HG03521 (cell line): ENCODE data around the gene NCOA1.

Source experiments
- ATAC-seq: cut with Tn5 transposase; IDR thresholded peaks from one replicate; pipeline ENCODE4 v1.9.1; 2021; ENCODE audit warnings: mild to moderate bottlenecking, moderate library complexity; ENCODE audit not compliant: unreplicated experiment

Gene NCOA1

GRCh38 chr2:24501813-24502212, 10.8 kb downstream of the NCOA1 start:
- no peak for ATAC-seq

DNA sequence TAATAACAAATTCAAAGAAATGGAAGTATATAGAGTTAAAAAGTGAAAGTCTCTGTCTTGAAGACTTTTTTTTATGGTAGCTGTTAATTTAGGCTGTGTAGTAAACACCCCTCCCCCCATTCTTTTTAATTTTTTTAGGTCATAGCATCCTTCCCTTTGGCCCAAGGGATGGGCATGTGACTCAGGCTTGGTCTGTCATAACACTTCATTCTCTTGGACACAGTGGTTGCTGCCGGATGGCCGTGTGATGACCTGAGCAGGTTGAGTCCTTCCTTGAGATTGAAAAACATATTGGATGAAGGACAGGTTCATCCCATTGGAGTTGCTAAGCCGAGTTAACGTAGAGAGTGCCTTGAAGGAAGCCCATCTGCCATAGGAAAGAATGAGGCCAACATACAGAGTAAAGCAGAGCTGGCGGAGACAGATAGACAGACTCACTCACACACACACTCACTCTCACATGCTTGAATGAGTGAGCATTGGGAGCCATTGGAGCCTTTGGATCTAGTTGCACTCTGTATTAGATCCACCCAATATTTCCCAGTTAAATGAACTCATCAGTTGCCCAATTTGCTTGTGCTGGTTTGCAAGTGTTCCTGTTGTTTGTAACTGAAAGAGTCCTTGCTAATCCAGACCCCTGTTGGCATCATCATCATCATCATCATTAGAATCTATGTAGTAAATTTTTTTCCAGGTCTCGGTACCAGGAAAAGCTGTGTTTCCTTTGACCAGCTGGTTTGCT, 14.7 kb downstream of the NCOA1 start:
- ATAC-seq, result no peak

DNA sequence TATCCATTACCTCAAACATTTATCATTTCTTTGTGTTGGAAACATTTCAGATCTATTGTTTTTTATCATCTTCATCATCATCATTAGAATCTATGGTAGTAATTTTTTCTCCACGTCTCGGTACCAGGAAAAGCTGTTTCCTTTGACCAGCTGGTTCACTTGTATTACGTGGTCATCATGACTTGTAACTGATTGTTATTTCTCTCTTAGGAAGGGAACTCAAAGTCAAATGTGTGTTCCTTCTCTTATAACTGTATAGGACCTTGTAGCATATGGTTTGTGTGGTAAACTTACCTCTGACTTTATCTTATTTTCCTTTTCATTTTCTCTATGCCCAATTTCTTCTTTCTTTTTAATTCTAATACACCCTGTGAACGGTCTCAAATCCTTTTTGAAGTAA, 16.5 kb downstream of the NCOA1 start:
- no peak for ATAC-seq

- ATAC-seq, result no peak
These were observed 17.8 kb downstream of the NCOA1 start for GRCh38 chr2:24508878-24509277.

DNA sequence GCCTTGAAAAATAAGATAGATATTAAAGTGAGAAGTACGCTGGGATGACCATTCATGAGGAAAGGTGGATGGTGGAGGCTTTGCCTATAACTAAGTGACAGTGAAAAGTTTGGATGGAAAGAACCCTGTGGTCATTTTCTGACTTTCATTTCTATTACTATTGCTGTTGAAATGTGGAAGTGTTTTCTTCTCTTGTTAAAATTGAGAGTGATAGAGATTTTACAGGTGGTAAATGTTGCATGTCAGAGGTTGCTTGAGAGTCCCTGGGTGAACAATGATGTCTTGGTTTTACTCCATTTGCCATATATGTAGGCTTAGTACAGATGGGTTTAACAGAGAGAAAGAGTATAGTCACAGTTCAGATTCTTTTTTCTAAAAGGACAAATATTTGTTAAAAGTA, 18.4 kb downstream of the NCOA1 start:
- ATAC-seq, result peak; percentile 70

DNA sequence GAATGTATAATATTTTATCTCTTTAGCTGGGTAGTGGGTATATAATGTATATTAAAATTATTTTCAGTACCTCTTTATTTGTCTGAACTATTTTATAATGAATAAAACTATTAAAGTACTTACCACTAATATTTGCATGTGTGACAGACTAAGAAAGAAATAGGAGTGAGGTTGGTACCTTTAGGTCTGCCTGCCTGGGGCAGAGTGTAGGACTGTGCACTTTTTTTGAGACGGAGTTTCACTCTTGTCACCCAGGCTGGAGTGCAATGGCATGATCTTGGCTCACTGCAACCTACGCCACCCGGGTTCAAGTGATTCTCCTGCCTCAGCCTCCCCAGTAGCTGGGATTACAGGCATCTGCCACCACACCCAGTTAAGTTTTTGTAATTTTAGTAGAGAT, 18.8 kb downstream of the NCOA1 start:
- no peak for ATAC-seq

GRCh38 chr2:24510771-24511170, 19.7 kb downstream of the NCOA1 start:
- no peak for ATAC-seq

- ATAC-seq, result no peak
These were observed 20.1 kb downstream of the NCOA1 start for GRCh38 chr2:24511198-24511597.

DNA sequence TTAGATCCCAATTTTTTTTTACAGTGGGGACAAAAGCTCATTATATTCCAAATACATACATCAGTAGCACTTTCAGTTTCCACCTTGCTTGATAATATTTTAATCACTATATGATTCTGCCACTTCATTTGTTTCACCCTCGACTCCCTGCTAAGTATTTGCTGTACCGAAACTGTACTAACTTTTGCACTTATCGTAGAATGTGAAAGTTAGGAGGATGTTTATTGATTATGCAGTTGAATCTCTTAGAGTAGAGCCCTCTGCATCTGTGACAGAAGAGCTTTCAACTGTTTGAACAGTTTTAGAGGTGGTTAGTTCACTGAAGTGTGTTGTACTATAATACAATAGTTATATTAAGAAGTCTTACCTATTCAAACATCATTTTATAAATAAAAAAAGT, 20.8 kb downstream of the NCOA1 start:
- ATAC-seq, result no peak

DNA sequence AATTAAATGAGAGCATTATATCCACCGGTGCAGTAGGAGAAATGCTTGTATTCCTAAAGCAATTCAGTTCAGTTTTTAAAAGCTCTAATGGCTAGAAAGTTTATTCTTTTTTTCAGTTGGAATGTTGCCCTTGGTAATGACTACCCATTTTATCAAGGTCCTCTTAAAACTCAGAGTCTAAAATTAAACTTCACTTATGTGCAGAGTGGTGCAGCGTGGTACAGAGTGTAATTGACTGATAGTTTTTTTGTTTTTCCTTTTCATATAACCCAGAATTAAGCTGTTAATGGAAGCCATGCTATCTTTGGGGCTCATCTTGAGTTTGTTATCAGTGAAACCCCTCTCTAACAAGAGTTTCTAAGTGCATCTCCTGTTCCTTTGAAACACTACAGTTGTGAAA, 21.4 kb downstream of the NCOA1 start:
- ATAC-seq, result no peak

DNA sequence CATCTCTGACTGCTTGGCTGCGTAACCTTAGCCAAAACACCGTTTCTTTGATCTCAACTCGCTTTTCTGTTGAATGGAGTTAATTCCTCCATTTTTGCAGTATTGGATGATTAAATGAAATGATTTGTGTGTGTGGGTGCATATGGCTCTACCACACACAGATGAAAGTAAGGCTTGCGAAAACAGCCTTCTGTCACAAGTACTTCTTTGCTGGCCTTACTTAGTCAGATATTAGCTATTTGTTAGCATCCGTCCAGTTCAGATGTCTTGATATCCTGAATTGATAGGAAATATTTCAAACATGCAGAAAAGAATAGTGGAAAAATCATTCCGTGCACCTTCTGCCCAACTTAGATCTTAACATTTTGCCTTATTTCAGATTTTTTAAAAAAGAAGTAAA, 21.8 kb downstream of the NCOA1 start:
- no peak for ATAC-seq

DNA sequence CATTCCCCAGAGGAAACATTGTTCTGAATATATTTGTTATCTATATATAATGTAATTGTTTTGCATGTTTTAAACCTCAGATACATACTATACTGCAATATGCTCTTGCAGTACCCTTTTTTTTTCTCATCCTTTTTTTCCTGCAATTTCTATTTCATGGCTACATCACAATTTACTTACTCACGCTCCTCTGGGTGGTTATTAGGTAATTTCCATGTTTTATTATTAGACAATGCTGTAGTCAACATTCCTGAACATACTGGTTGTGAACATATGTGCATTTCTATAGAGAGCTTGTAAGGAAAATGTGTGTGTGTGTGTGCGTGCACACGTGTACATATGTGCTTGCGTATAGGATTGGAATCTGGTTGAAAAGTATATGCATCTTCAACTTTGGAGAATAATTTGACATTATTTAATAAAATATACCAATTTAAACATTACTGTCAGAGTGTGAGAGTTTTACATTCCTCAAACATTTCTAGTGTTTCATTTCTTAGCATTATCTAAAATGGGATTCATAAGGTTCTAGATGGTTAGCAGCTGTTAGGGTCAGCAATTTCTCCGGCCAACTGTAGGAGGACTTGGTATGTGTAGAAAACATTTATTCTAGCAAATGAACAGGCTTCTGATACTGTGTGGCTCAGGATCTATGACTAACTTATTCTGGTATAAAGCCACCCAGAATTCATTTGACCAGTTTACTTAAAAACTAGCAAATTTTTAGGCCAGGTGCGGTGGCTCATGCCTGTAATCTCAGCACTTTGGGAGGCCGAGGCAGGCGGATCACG, 22.4 kb downstream of the NCOA1 start:
- ATAC-seq, result no peak

- no peak for ATAC-seq
These were observed 23.8 kb downstream of the NCOA1 start for GRCh38 chr2:24514820-24515219.

DNA sequence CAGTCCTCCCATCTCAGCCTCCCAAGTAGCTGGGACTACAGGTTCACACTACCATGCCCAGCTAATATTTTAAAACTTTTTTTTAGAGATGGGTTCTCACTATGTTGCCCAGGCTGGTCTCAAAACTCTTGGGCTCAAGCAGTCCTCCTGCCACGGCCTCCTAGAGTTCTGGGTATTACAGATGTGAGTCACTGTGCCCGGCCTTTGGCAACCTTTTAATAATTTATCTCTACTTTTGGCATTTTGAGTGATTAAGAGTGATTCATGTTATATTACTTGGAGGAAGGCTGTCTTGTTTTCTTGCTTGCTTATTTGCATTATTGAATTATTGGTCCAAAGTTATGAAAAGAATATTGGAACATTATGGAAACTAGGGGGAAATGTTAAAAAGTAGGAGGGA, 24.3 kb downstream of the NCOA1 start:
- ATAC-seq, result no peak

- no peak for ATAC-seq
These were observed 24.8 kb downstream of the NCOA1 start for GRCh38 chr2:24515831-24516230.

GRCh38 chr2:24517247-24517646, 26.2 kb downstream of the NCOA1 start:
- no peak for ATAC-seq

DNA sequence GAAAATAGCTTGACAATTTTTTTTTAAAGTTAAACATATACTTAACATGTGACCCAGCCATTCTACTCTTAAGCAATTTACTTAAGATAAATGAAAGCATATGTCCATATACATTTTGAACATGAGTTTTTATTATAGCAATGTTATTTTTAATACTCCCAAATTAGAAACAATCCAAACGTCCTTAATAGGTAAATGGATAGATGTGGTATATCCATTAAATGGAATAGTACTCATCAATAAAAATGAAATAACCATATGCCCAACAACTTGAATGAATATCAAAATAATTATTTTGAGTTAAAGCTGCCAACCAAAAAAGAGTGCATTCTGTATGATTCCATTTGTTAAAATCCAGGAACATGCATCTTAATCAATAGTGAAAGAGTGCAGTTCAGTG, 29.1 kb downstream of the NCOA1 start:
- no peak for ATAC-seq

DNA sequence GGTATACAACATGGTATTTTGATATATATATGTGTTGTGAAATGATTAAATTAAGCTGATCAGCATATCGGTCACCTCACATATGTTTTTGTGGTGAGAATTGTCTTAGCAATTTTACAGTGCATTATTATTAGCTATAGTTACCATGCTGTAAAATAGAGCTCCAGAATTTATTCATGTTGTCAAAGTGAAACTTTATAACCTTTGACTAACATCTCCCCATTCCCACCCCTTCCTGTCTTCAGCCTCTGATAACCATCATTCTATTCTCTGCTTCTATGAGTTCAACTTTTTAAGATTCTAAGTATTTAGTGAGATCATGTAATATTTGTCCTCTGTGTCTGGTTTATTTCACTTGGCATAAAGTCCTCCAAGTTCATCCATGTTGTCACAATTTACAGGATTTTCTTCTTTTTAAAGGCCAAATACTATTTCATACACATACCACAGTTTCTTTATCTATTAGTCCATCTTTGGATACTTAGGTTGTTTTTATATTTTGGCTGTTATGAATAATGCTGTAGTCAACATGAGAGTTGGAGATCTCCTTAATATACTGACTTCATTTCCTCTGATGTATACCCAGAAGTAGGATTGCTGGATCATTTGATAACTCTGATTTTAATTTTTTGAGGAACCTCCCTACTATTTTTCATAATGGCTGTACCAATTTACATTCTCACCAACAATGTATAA, 30.3 kb downstream of the NCOA1 start:
- no peak for ATAC-seq

DNA sequence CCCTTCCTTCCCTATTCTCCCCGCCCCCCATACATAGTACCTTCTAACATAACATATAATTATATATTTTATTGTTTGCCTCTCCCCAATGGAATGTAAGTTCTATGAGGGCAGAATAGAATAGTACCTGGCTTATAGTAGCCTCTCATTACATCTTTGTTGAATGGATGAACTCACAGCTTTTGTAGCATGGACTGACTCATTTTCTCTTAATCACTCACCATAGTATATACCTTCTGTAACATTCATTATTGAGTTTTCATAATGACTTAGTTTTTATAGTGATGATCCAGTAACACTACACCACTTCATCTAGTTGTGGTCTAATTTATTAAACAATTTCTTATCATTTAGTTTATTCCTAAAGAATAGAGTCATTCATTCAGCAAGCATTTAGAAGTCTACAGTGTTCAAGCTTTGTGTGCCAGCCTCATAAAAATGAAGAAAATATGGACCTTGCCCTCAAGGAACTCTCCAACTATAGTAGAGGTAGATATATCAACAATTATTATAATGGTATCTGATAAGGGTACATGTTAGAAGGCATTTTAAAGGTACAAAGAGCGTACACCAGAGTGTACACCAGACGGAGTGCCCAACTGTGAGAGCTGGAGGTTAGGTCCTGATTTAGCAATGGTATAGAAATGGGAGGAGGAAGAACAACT, 31.1 kb downstream of the NCOA1 start:
- no peak for ATAC-seq

DNA sequence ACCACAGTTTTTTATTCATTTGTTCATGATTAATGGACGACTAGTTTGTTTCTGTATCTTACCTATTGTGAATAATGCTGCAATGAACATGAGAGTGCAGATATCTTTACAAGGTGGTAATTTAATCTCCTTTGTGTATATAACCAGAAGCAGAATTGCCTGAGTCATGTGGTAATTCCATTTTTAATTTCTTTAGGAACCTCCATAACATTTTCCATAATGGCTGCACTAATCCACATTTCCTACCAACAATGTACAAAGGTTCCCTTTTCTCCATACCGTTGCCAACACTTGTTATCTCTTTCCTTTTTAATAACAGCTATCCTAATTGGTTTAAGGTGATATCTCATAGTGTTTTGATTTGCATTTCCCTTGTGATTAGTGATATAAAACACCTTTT, 36.5 kb downstream of the NCOA1 start:
- ATAC-seq, result no peak

DNA sequence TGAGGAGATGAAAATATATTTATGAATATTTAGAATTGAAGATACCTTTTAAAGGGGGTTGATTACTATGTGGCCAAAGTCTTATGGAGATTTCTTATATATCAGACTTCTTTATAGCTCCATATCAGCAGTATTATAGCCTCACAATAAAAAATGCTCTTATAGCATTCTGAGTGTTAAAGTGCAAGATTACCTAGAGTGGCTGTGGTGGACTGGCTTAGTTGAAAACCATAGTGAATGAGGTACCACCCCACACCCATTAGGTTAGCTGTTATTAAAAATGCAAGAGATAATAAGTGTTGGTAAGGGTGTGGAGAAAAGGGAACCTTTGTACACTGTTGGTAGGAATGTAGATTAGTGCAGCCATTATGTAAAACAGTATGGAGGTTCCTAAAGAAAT, 39.7 kb downstream of the NCOA1 start:
- ATAC-seq, result no peak
